Measurements from ENCODE around the gene PTPRO.

DNA sequence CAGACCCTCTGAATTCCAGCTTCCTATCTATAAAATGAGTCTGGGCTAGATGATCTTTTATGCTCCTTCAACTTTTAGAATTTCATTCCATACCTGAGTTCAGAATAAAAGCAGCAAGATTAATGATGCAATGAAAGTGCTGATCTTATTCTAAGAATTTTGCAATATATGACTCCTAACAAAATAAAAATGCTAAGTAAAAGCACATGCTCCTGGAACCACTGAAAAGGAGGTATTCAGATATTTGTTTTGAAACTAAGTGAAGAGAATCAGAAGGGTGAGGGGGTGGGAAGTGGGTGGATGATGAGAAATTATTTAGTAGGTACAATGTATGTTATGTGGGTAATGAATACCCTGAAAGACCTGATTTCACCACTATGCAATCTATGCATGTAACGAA, 216.6 kb downstream of the PTPRO start:
- TF ChIP-seq, protein P1, sequence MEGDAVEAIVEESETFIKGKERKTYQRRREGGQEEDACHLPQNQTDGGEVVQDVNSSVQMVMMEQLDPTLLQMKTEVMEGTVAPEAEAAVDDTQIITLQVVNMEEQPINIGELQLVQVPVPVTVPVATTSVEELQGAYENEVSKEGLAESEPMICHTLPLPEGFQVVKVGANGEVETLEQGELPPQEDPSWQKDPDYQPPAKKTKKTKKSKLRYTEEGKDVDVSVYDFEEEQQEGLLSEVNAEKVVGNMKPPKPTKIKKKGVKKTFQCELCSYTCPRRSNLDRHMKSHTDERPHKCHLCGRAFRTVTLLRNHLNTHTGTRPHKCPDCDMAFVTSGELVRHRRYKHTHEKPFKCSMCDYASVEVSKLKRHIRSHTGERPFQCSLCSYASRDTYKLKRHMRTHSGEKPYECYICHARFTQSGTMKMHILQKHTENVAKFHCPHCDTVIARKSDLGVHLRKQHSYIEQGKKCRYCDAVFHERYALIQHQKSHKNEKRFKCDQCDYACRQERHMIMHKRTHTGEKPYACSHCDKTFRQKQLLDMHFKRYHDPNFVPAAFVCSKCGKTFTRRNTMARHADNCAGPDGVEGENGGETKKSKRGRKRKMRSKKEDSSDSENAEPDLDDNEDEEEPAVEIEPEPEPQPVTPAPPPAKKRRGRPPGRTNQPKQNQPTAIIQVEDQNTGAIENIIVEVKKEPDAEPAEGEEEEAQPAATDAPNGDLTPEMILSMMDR (IDR thresholded peaks at IDR 0.05), result no peak
- no peak for TF ChIP-seq POLR2A (IDR thresholded peaks at IDR 0.05)
